NT2/D1 (cell line): ENCODE measurements around the gene TOX3.

Experiments used
- YY1 ChIP-seq: IDR thresholded peaks from 2 replicates; pipeline ENCODE4 v1.6.1; 2011; ENCODE audit not compliant: insufficient read length, insufficient read depth
- ZNF274 ChIP-seq: IDR thresholded peaks from 2 replicates; pipeline ENCODE4 v1.6.1; 2011; ENCODE audit warnings: mild to moderate bottlenecking, low read depth, low read length

DNA sequence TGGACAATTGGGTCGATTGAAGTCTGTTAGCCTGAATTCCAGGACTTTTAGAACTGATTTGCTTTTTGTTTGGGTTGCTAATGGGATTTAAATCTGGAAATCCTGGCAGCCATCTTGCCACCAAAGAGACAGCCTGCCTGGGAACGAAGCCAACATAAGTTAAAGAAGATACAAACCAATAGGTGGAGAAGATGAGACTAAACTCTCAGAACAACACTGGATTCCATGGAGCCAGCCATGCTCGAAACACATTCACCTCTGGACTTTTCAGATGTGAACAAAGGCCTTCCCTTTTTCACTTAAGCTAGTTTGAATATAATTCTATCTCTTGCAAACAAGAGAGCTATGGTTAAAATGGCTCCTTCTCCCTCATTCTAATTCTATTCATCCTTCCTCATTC, 135.9 kb downstream of the TOX3 start:
- no peak for TF ChIP-seq YY1
- no peak for TF ChIP-seq ZNF274
